ENCODE data around the gene PCCA. TPM values are rescaled to one million over a fixed set of nuclear protein-coding genes. Genes with fewer than 3 reads are reported as not detected.
"Not testable (repeated sequence)": the region's sequence is repeated elsewhere in the genome, so short reads cannot be mapped to it uniquely, and the experiment has no call there.

Gene PCCA
- total and polyA plus RNA-seq, 2 donors (not counting 3 experiments of a cell fraction or from before 2014, with no cell fraction given): 5.7 to 20.2 TPM

DNA sequence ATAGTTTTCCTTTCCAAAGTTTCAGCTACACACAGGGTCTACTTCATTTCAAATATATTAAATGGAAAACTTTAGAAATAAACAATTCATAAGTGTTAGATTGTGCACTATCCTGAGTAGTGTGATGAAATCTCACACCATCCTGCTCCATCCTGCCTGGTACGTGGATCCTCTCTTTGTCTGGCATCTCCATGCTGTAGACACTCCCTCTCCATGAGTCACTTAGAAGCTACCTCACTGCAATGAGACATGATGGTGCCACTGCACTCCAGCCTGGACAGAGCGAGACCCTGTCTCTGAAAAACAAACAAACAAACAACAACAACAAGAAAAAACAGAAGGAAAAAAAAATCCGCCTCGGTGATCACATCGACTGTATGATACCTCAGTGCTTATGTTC is 191.8 kb downstream of the PCCA start:
- no peaks in the 10 kb centered on the region for H4K20me1 ChIP-seq (replicated peaks; ENCODE audit: control insufficient read depth, extremely low read depth, insufficient read depth, low read length)
- no TSS peak for BruUV-seq (replicated peaks)
- no peak overlapping the region for H3K27ac ChIP-seq (ENCODE audit: insufficient read depth, low read depth, low read length)
- no peak overlapping the region for H3K4me2 ChIP-seq (ENCODE audit: insufficient read depth, low read length)
- TF ChIP-seq, protein P1, sequence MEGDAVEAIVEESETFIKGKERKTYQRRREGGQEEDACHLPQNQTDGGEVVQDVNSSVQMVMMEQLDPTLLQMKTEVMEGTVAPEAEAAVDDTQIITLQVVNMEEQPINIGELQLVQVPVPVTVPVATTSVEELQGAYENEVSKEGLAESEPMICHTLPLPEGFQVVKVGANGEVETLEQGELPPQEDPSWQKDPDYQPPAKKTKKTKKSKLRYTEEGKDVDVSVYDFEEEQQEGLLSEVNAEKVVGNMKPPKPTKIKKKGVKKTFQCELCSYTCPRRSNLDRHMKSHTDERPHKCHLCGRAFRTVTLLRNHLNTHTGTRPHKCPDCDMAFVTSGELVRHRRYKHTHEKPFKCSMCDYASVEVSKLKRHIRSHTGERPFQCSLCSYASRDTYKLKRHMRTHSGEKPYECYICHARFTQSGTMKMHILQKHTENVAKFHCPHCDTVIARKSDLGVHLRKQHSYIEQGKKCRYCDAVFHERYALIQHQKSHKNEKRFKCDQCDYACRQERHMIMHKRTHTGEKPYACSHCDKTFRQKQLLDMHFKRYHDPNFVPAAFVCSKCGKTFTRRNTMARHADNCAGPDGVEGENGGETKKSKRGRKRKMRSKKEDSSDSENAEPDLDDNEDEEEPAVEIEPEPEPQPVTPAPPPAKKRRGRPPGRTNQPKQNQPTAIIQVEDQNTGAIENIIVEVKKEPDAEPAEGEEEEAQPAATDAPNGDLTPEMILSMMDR (IDR thresholded peaks at IDR 0.05; ENCODE audit: extremely low read depth in 1 of 2, insufficient read depth in 1 of 2, low read depth in 1 of 2, low read length in 2 of 2): no peak
- TF ChIP-seq FOS (IDR thresholded peaks at IDR 0.05; ENCODE audit: borderline replicate concordance, insufficient read depth, low read length) (no peak), POLR2AphosphoS5 (IDR thresholded peaks at IDR 0.05; ENCODE audit: insufficient read depth, low read depth, low read length) (no peak), EZH2 (IDR thresholded peaks at IDR 0.05; ENCODE audit: borderline replicate concordance, low read depth, low read length, severe bottlenecking) (no peak), MYC (IDR thresholded peaks at IDR 0.05; ENCODE audit: low read depth, low read length) (no peak), GATA2 (IDR thresholded peaks at IDR 0.05; ENCODE audit: insufficient read depth, insufficient read length, low read depth, low read length) (no peak), JUN (IDR thresholded peaks at IDR 0.05; ENCODE audit: borderline replicate concordance, insufficient read depth, insufficient read length, low read depth) (no peak), POLR2A (IDR thresholded peaks at IDR 0.05; ENCODE audit: low read depth, low read length) (no peak)
- TF ChIP-seq, protein P2, sequence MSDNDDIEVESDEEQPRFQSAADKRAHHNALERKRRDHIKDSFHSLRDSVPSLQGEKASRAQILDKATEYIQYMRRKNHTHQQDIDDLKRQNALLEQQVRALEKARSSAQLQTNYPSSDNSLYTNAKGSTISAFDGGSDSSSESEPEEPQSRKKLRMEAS (IDR thresholded peaks at IDR 0.05; ENCODE audit: insufficient read depth, insufficient read length): no peak
- no peak overlapping the region for H3K9ac ChIP-seq (replicated peaks; ENCODE audit: extremely low read depth, insufficient read depth, low read length)
- DNase-seq (ENCODE audit: low read depth, low spot score) (no peak), FAIRE-seq (no peak)
- H2AFZ ChIP-seq (ENCODE audit: low read depth, low read length): no peak overlapping the region
- no peaks in the 10 kb centered on the region for H3K4me1 ChIP-seq (ENCODE audit: control insufficient read depth, extremely low read depth, insufficient read depth, low read length)
- no peaks in the 10 kb centered on the region for H3K9me1 ChIP-seq (replicated peaks; ENCODE audit: control insufficient read depth, extremely low read depth, insufficient read depth, low read length)
- no peak overlapping the region for H3K4me3 ChIP-seq (replicated peaks in 1 of 3; ENCODE audit: insufficient read depth in 1 of 3, low read depth in 1 of 3, low read length in 3 of 3)
- no peaks in the 10 kb centered on the region for H3K9me3 ChIP-seq (replicated peaks; ENCODE audit: control insufficient read depth, insufficient read depth, low read length)
- CTCF ChIA-PET: interaction anchor here (1.2 to 2.0 kb wide), 2 partner anchors 203 to 234 kb away, joined by 3 to 6 read pairs; no protein-coding TSS in a partner anchor
- H3K79me2 ChIP-seq (ENCODE audit: control insufficient read depth, insufficient read depth, low read length): no peaks in the 10 kb centered on the region
- intact Hi-C loops (cut with micrococcal nuclease): no loop called here
- dilution Hi-C loops (cut with MboI; ENCODE audit: extremely low pct_ligation_motif_present, low sequenced_read_pairs): no loop called here
- H3K27me3 ChIP-seq (ENCODE audit: control insufficient read depth in 2 of 2, insufficient read depth in 2 of 2, low read length in 2 of 2): no peaks in the 10 kb centered on the region
- POLR2A ChIA-PET: interaction anchor here (0.6 kb wide), 1 partner anchor 52 kb away, joined by 9 read pairs; no protein-coding TSS in a partner anchor
- no peaks in the 10 kb centered on the region for H3K36me3 ChIP-seq (ENCODE audit: control insufficient read depth in 2 of 2, extremely low read depth in 1 of 2, insufficient read depth in 2 of 2, low read length in 2 of 2)

DNA sequence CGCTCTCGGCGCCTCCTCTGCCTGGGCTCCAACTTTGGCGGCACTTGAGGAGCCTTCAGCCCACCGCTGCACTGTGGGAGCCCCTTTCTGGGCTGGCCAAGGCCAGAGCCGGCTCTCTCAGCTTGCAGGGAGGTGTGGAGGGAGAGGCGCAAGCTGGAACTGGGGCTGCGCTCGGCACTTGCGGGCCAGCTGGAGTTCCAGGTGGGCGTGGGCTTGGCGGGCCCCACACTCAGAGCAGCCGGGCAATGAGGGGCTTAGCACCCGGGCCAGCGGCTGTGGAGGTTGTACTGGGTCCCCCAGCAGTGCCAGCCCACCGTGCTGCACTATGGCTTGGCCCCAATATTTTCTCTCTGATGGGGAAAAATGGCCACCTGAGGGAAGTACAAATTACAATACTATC is 193.4 kb downstream of the PCCA start:
- H3K4me1 ChIP-seq (ENCODE audit: control insufficient read depth, extremely low read depth, insufficient read depth, low read length); CTCF ChIA-PET; H3K9ac ChIP-seq (replicated peaks; ENCODE audit: extremely low read depth, insufficient read depth, low read length); POLR2A ChIA-PET; FAIRE-seq; H3K27me3 ChIP-seq (ENCODE audit: control insufficient read depth in 2 of 2, insufficient read depth in 2 of 2, low read length in 2 of 2); DNase-seq (ENCODE audit: low read depth, low spot score); H3K4me2 ChIP-seq (ENCODE audit: insufficient read depth, low read length); BruUV-seq (replicated peaks); H3K27ac ChIP-seq (ENCODE audit: insufficient read depth, low read depth, low read length); H3K4me3 ChIP-seq (replicated peaks in 1 of 3; ENCODE audit: insufficient read depth in 1 of 3, low read depth in 1 of 3, low read length in 3 of 3); H4K20me1 ChIP-seq (replicated peaks; ENCODE audit: control insufficient read depth, extremely low read depth, insufficient read depth, low read length); dilution Hi-C loops (cut with MboI; ENCODE audit: extremely low pct_ligation_motif_present, low sequenced_read_pairs); H2AFZ ChIP-seq (ENCODE audit: low read depth, low read length); intact Hi-C loops (cut with micrococcal nuclease); H3K79me2 ChIP-seq (ENCODE audit: control insufficient read depth, insufficient read depth, low read length); H3K36me3 ChIP-seq (ENCODE audit: control insufficient read depth in 2 of 2, extremely low read depth in 1 of 2, insufficient read depth in 2 of 2, low read length in 2 of 2); H3K9me1 ChIP-seq (replicated peaks; ENCODE audit: control insufficient read depth, extremely low read depth, insufficient read depth, low read length); H3K9me3 ChIP-seq (replicated peaks; ENCODE audit: control insufficient read depth, insufficient read depth, low read length): not testable (repeated sequence)
